ENCODE data around the gene FOXC1.

Gene FOXC1

DNA sequence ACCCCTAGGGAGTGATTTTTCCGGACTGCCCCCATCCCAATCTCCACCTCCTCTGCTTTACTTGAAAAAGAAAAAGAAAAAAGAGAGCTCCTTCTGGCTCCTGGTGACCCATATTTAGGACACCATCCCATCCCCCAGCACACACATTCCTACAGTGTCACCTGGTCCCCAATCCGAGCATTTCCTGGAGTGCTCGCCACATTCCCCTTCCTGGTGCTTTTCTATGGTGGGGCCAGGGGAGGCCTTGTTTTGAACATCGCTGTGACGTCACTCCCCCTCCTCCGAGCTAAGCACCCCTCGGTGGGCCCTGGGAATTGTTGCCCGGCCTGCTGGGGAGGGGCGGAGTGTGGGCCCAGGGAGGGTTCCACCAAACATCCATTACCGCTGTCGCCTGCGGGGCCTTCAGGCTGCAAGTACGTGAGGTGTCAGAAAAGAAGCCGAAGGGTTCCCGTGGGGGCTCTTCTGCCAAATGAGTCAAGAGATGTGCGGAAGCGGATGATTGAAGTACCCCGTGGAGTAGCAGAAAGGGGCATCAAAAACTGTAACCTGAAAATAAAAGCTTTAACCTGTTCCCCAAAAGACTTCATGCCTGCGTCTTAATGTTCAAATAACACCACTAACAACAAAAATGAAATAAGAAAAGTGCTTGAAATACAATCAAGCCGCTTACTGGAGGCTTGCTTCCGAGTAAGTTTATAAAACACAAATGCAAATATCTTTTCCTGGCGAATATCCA lies 2.8 kb upstream of the FOXC1 start:
- Histone ChIP-seq H3K4me1 (ENCODE audit: control insufficient read depth, insufficient read depth, low read length, unreplicated experiment) (peaks cover 3% of the 10 kb centered on the region), H3K4me3 (ENCODE audit: low read depth, low read length) (no peak overlapping the region), H2AFZ (ENCODE audit: low read length, unreplicated experiment) (no peak overlapping the region), H3K27ac (ENCODE audit: low read depth, low read length) (no peak overlapping the region), H3K36me3 (ENCODE audit: insufficient read depth, low read length) (no peaks in the 10 kb centered on the region), H3K27me3 (ENCODE audit: insufficient read depth, low read length) (peaks cover 48% of the 10 kb centered on the region), H3K79me2 (ENCODE audit: control insufficient read depth, insufficient read depth, low read length, unreplicated experiment) (peaks cover 4% of the 10 kb centered on the region)

DNA sequence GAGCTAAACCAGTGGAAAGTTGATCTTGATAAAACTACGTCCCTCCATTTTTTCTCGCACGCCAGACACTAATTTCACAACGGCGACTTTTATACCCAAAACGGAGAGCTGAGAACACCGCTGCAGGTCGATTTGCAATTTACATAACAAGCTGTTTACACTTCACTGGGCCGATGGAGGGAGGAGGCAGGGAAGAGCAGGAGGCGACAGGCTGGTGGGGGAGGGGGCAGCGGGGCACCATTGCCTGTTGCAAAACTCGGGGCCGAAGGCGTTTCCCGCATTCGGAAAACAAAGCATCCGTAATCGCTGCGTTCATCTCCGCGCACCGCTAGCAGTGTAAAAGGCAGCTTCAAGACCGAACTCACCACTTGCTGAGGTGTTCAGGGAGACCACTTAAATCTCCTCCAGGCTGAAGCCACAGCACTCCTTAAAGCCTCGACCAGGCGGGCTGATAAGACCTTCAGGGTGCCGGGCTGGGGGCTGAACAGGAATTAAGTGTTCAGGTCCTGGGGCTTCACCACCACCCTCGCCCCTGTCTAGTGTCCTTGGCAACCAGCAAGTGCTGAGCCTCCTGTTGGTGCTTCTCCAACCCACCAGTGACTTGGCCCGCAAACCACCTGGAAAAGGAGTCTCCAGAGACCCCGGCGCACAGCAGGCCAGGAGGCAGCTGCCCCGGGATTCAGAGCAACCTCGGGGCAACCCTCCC lies 2.0 kb upstream of the FOXC1 start:
- peaks cover 7% of the 10 kb centered on the region for H3K79me2 ChIP-seq (ENCODE audit: control insufficient read depth, insufficient read depth, low read length, unreplicated experiment)
- peaks cover 48% of the 10 kb centered on the region for H3K27me3 ChIP-seq (ENCODE audit: insufficient read depth, low read length)
- no peaks in the 10 kb centered on the region for H3K36me3 ChIP-seq (ENCODE audit: insufficient read depth, low read length)
- H3K4me3 ChIP-seq (ENCODE audit: low read depth, low read length): no peak overlapping the region
- no peak overlapping the region for H2AFZ ChIP-seq (ENCODE audit: low read length, unreplicated experiment)
- H3K27ac ChIP-seq (ENCODE audit: low read depth, low read length): no peak overlapping the region
- H3K4me1 ChIP-seq (ENCODE audit: control insufficient read depth, insufficient read depth, low read length, unreplicated experiment): peaks cover 3% of the 10 kb centered on the region

DNA sequence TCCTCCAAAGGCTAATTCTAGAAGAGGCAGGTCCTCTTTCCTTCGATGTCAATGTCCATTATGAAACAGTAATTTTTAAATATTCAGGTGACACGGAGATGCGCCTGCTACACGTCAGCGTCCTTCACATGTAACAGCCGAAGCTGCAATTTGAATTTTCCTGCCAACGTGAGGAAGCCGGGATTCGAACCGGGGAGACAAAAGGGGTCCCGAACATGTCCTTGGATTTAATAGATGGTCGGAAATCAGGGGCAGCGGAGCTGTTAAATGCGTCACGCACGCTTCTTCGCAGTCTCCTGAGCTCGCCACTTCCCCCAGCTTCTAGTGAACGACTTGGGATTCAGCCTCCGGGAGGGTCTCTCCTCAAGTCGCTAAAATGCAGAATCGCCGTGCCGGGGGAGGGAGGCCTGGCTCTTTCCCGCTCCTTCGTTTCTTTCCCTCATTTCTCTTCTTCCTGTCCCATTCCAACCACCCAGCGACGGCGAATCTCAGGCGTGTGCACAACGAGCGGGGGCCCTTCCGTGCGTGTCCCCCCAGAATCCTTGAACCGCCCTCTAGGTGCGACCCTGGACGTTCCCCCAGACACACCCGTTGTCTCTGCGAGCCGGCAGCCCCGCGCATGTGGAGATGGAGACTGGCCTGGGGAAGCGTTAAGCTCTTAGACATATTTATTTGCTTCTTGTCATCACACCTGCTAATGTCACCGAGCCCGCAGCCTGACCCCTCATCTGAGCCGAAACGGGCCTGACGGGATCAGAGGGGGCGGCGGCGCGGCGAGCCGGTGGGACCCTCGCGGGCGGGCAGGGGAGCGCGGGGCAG lies 1.3 kb upstream of the FOXC1 start:
- peak overlapping the region; percentile 20 for H2AFZ ChIP-seq (ENCODE audit: low read length, unreplicated experiment)
- H3K79me2 ChIP-seq (ENCODE audit: control insufficient read depth, insufficient read depth, low read length, unreplicated experiment): peaks cover 7% of the 10 kb centered on the region
- H3K4me1 ChIP-seq (ENCODE audit: control insufficient read depth, insufficient read depth, low read length, unreplicated experiment): peaks cover 9% of the 10 kb centered on the region
- H3K4me3 ChIP-seq (ENCODE audit: low read depth, low read length): peak overlapping the region; percentile 92
- H3K27ac ChIP-seq (ENCODE audit: low read depth, low read length): no peak overlapping the region
- peaks cover 48% of the 10 kb centered on the region for H3K27me3 ChIP-seq (ENCODE audit: insufficient read depth, low read length)
- no peaks in the 10 kb centered on the region for H3K36me3 ChIP-seq (ENCODE audit: insufficient read depth, low read length)

DNA sequence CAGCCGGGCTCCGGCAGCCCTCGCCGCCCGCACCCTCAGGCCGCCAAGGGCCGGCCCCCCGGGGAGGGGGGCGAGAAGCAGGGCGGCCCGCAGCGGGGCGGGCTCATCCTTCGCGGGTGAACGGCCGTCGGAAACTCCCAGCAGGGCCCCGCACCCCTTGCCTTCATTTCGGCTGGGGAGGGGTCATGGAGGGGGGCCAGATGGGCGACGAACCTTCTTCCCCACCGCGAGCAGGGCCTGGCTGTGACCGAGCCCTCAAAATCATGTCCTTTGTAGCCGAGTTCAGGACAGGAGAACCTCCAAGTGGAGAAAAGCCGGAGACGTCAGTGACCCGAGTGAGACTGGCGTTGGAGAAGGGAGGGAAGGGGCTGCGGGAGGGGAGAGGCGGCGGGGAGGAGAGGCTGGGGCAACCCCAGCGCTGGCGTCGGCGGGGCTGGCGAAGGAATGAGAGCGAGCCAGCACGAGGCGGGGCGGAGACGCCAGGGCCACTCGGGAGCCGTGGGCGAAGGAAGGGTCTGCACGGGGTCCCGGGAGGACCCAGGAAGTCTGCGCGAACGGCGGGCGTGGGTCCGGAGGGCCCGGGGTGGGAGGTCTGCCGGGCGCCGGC lies 571 bp upstream of the FOXC1 start:
- Histone ChIP-seq H2AFZ (ENCODE audit: low read length, unreplicated experiment) (peak overlapping the region; percentile 20), H3K36me3 (ENCODE audit: insufficient read depth, low read length) (no peaks in the 10 kb centered on the region), H3K27me3 (ENCODE audit: insufficient read depth, low read length) (peaks cover 45% of the 10 kb centered on the region), H3K27ac (ENCODE audit: low read depth, low read length) (no peak overlapping the region; the same call in 1 of the 2 replicates), H3K4me3 (ENCODE audit: low read depth, low read length) (peak overlapping the region; percentile 92), H3K79me2 (ENCODE audit: control insufficient read depth, insufficient read depth, low read length, unreplicated experiment) (peaks cover 14% of the 10 kb centered on the region), H3K4me1 (ENCODE audit: control insufficient read depth, insufficient read depth, low read length, unreplicated experiment) (peaks cover 12% of the 10 kb centered on the region)

DNA sequence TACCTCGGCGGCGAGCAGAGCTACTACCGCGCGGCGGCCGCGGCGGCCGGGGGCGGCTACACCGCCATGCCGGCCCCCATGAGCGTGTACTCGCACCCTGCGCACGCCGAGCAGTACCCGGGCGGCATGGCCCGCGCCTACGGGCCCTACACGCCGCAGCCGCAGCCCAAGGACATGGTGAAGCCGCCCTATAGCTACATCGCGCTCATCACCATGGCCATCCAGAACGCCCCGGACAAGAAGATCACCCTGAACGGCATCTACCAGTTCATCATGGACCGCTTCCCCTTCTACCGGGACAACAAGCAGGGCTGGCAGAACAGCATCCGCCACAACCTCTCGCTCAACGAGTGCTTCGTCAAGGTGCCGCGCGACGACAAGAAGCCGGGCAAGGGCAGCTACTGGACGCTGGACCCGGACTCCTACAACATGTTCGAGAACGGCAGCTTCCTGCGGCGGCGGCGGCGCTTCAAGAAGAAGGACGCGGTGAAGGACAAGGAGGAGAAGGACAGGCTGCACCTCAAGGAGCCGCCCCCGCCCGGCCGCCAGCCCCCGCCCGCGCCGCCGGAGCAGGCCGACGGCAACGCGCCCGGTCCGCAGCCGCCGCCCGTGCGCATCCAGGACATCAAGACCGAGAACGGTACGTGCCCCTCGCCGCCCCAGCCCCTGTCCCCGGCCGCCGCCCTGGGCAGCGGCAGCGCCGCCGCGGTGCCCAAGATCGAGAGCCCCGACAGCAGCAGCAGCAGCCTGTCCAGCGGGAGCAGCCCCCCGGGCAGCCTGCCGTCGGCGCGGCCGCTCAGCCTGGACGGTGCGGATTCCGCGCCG lies 994 bp downstream of the FOXC1 start:
- H3K27ac ChIP-seq (ENCODE audit: low read depth, low read length): peak overlapping the region; percentile 27
- H3K27me3 ChIP-seq (ENCODE audit: insufficient read depth, low read length): peaks cover 31% of the 10 kb centered on the region
- peaks cover 14% of the 10 kb centered on the region for H3K79me2 ChIP-seq (ENCODE audit: control insufficient read depth, insufficient read depth, low read length, unreplicated experiment)
- no peaks in the 10 kb centered on the region for H3K36me3 ChIP-seq (ENCODE audit: insufficient read depth, low read length)
- H3K4me1 ChIP-seq (ENCODE audit: control insufficient read depth, insufficient read depth, low read length, unreplicated experiment): peaks cover 12% of the 10 kb centered on the region
- peak overlapping the region; percentile 56 for H2AFZ ChIP-seq (ENCODE audit: low read length, unreplicated experiment)
- peak overlapping the region; percentile 92 for H3K4me3 ChIP-seq (ENCODE audit: low read depth, low read length)

DNA sequence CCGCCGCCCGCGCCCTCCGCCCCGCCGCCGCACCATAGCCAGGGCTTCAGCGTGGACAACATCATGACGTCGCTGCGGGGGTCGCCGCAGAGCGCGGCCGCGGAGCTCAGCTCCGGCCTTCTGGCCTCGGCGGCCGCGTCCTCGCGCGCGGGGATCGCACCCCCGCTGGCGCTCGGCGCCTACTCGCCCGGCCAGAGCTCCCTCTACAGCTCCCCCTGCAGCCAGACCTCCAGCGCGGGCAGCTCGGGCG lies 1.5 kb downstream of the FOXC1 start:
- Histone ChIP-seq H3K27ac (ENCODE audit: low read depth, low read length) (no peak overlapping the region), H3K27me3 (ENCODE audit: insufficient read depth, low read length) (peaks cover 26% of the 10 kb centered on the region), H2AFZ (ENCODE audit: low read length, unreplicated experiment) (peak overlapping the region; percentile 85), H3K4me3 (ENCODE audit: low read depth, low read length) (peak overlapping the region; percentile 92), H3K4me1 (ENCODE audit: control insufficient read depth, insufficient read depth, low read length, unreplicated experiment) (peaks cover 12% of the 10 kb centered on the region), H3K79me2 (ENCODE audit: control insufficient read depth, insufficient read depth, low read length, unreplicated experiment) (peaks cover 14% of the 10 kb centered on the region), H3K36me3 (ENCODE audit: insufficient read depth, low read length) (no peaks in the 10 kb centered on the region)

DNA sequence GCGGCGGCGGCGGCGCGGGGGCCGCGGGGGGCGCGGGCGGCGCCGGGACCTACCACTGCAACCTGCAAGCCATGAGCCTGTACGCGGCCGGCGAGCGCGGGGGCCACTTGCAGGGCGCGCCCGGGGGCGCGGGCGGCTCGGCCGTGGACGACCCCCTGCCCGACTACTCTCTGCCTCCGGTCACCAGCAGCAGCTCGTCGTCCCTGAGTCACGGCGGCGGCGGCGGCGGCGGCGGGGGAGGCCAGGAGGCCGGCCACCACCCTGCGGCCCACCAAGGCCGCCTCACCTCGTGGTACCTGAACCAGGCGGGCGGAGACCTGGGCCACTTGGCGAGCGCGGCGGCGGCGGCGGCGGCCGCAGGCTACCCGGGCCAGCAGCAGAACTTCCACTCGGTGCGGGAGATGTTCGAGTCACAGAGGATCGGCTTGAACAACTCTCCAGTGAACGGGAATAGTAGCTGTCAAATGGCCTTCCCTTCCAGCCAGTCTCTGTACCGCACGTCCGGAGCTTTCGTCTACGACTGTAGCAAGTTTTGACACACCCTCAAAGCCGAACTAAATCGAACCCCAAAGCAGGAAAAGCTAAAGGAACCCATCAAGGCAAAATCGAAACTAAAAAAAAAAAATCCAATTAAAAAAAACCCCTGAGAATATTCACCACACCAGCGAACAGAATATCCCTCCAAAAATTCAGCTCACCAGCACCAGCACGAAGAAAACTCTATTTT lies 2.0 kb downstream of the FOXC1 start:
- Histone ChIP-seq H3K36me3 (ENCODE audit: insufficient read depth, low read length) (no peaks in the 10 kb centered on the region), H3K27ac (ENCODE audit: low read depth, low read length) (no peak overlapping the region), H3K4me1 (ENCODE audit: control insufficient read depth, insufficient read depth, low read length, unreplicated experiment) (peaks cover 12% of the 10 kb centered on the region), H3K4me3 (ENCODE audit: low read depth, low read length) (peak overlapping the region; percentile 92), H3K27me3 (ENCODE audit: insufficient read depth, low read length) (peaks cover 21% of the 10 kb centered on the region), H3K79me2 (ENCODE audit: control insufficient read depth, insufficient read depth, low read length, unreplicated experiment) (peaks cover 14% of the 10 kb centered on the region), H2AFZ (ENCODE audit: low read length, unreplicated experiment) (peak overlapping the region; percentile 85)

DNA sequence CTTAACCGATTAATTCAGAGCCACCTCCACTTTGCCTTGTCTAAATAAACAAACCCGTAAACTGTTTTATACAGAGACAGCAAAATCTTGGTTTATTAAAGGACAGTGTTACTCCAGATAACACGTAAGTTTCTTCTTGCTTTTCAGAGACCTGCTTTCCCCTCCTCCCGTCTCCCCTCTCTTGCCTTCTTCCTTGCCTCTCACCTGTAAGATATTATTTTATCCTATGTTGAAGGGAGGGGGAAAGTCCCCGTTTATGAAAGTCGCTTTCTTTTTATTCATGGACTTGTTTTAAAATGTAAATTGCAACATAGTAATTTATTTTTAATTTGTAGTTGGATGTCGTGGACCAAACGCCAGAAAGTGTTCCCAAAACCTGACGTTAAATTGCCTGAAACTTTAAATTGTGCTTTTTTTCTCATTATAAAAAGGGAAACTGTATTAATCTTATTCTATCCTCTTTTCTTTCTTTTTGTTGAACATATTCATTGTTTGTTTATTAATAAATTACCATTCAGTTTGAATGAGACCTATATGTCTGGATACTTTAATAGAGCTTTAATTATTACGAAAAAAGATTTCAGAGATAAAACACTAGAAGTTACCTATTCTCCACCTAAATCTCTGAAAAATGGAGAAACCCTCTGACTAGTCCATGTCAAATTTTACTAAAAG lies 2.7 kb downstream of the FOXC1 start:
- Histone ChIP-seq H3K36me3 (ENCODE audit: insufficient read depth, low read length) (no peaks in the 10 kb centered on the region), H3K27me3 (ENCODE audit: insufficient read depth, low read length) (peaks cover 14% of the 10 kb centered on the region), H2AFZ (ENCODE audit: low read length, unreplicated experiment) (no peak overlapping the region), H3K4me1 (ENCODE audit: control insufficient read depth, insufficient read depth, low read length, unreplicated experiment) (peaks cover 12% of the 10 kb centered on the region), H3K27ac (ENCODE audit: low read depth, low read length) (no peak overlapping the region), H3K79me2 (ENCODE audit: control insufficient read depth, insufficient read depth, low read length, unreplicated experiment) (peaks cover 14% of the 10 kb centered on the region), H3K4me3 (ENCODE audit: low read depth, low read length) (peak overlapping the region; percentile 92)

DNA sequence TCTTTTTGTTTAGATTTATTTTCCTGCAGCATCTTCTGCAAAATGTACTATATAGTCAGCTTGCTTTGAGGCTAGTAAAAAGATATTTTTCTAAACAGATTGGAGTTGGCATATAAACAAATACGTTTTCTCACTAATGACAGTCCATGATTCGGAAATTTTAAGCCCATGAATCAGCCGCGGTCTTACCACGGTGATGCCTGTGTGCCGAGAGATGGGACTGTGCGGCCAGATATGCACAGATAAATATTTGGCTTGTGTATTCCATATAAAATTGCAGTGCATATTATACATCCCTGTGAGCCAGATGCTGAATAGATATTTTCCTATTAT lies 3.2 kb downstream of the FOXC1 start:
- H3K36me3 ChIP-seq (ENCODE audit: insufficient read depth, low read length): no peaks in the 10 kb centered on the region
- no peak overlapping the region for H2AFZ ChIP-seq (ENCODE audit: low read length, unreplicated experiment)
- peaks cover 12% of the 10 kb centered on the region for H3K4me1 ChIP-seq (ENCODE audit: control insufficient read depth, insufficient read depth, low read length, unreplicated experiment)
- peaks cover 14% of the 10 kb centered on the region for H3K79me2 ChIP-seq (ENCODE audit: control insufficient read depth, insufficient read depth, low read length, unreplicated experiment)
- peak overlapping the region; percentile 92 for H3K4me3 ChIP-seq (ENCODE audit: low read depth, low read length)
- peaks cover 9% of the 10 kb centered on the region for H3K27me3 ChIP-seq (ENCODE audit: insufficient read depth, low read length)
- no peak overlapping the region for H3K27ac ChIP-seq (ENCODE audit: low read depth, low read length)
